NCI-H1105 treated with DMSO at 0.1 percent for 48 hours (cell line): ENCODE results near the gene CTIF.

Experiments
- DNase-seq: peaks from one replicate; lab custom pipeline; 2025; lab: John Stamatoyannopoulos, UW

CTIF gene

DNA sequence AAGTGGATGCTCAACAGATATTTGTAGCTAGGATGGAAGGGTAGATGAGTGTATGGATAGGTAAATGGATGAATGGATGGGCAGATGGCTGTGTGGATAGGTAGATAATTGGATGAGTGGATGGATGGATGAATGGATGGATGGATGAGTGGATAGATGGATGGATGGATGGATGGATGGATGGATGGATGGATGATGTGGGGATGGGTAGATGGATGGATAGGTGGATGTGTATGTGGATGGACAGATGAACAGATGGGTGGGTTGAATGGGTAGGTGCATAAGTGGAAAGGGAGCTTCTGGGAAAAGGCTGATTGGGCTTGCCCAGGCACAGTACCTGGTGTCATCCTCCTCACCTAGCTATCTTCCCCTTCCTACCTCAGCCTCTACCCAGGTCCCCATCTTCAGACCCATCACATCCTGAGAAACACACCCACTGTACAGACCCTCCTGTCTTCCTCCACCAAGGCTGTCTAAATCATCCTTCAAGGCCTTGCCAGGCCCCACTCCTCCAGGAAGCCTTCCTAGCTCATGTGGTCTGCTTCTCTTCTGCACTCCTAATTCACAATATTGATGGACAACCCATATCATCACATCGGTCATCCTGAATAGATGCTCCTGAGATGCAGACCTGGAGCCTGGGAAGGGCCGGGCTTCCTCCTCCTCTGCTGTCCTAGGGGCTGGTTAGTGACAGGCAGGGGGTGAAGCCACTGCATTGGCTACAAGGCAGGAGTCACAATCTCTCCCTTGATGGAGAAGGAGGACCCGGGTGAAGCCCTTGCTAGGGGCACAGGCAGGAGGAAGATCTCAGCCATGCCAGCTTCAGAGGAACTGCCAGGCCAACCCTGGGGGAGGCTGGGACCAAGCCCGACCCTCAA lies 362.6 kb downstream of the CTIF start:
- DNase-seq, result no peak

DNA sequence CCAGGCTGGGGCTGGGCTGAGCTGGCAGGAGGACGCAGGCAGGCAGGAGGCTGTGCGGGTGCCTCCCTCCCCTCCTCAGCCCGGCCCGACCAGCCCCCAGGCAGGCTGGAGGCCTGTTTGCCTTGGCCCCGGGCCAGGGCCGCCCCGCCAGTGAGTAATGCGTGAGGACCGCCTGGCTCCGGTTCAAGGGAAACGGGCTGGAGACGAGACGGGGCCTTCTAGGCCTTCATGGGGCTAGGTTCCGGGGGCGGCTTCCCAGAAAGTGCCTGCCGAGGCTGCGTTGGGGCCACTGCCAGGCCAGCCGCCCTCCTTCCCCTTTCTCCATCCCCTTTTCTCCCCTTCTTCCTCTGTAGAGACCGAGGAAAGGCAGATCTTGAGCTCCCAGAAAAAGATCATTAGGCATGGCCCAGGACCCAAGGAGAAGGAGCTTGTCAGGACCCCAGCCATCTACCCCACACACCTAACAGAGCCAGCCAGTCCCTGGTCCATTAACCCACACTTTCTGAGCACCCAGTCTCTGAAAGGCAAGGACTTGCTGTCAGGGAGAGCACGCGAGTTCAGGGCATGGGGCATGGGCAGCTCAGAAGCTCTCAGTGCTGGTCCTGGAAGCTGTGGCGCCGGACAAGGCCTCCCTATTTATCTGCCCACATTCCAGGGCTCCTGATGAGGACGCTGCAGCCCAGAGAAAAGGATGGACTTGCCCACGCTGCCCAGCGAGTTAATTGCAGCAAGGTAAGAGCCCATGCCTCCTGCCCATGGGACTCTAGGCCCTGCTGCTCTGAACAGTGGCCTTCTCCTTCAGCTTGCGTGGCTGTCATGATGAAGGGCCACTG lies 363.4 kb downstream of the CTIF start:
- DNase-seq, result peak; percentile 89

DNA sequence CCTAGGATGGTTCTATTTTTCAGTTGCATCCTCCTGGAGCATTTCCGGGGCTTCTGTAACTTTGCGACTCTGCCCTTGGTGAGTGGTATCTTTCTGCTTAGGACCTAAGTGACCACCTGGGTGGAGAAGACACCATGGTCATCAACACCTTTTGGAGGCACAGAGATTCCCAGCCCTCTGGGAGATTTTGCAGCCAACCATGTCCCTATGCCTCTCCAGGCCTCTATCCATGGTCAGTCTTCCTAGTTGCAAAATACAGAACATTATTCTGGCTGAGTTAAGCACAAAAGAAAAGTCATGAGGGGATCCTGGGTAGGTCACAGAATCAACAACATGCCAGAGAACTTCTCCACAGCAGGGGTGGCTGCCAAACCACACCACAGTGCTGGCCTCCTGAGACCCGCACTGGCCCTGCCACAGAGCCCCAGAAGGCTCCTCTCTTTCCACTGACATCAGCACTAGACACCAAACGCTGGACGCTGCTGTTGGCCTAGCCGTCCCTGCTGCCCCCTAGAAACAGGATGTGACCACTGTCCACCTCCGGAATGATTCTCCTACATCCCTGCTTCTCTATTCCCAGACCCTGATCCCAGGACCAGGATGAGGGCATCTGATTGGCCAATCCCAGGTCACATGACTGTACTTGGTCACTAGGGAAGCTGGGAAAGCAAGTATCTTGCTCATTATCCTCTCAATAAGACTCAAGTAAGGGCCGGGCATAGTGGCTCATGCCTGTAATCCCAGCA lies 364.2 kb downstream of the CTIF start:
- DNase-seq, result no peak

DNA sequence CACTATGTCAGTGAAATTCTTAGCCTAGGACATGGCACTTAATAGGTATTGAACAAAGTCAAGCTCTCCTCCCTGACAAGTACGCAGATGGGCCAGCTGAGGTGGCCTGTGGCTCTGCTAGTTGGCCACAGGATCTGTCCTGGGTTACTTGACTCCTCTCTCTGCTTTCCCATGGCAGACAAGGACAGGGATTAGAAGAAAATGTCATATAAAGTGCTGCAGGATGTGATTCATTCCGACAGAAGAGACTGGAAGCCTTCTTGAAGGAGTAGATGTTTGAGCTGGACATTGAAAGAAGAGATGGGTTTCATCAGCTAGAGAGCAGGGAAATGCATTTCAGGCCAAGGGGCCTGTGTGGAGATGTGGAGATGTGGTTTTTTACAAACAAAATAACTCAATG lies 365.3 kb downstream of the CTIF start:
- no peak for DNase-seq

DNA sequence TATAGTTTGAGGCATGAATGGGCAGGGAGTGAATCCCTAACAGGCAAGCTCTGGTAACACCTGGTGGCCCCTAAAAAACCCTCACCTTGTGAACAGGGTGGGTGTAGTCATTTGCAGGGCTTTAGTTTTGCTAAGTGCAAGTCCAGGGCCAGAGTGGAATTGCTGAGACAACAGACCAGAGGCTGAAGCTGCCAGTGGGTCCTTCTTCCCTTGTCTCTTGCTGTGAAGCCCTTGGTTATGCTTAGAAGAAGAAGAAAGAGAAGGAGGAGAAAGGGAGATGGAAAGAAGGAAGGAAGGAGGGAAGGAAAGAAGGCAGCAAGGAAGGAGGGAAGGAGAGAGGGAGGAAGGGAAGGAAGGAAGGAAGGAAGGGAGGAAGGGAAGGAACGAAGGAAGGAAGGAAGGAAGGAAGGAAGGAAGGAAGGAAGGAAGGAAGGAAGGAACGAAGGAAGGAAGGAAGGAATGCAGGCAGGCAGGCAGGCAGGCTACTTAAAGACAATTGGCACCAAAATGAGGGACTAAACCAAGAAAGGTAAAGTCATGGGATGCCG lies 366.1 kb downstream of the CTIF start:
- DNase-seq, result no peak

DNA sequence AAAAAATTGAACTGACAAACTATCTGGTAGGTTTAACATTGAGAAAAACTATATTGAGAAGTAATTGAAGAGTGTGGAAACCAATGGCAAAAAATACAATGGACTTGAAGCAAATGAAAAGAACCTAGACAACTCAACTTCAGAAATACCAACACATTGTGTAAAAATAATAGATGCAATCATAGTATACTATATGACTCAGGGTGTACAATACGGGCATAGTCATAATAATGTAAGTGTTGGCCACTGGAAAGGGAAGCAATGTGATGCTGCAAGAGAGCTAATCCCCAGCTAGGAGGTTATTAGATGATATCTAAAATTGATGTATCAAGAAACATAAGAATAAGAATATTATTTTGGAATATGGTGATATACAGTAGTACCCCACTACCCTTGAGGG lies 366.7 kb downstream of the CTIF start:
- no peak for DNase-seq

DNA sequence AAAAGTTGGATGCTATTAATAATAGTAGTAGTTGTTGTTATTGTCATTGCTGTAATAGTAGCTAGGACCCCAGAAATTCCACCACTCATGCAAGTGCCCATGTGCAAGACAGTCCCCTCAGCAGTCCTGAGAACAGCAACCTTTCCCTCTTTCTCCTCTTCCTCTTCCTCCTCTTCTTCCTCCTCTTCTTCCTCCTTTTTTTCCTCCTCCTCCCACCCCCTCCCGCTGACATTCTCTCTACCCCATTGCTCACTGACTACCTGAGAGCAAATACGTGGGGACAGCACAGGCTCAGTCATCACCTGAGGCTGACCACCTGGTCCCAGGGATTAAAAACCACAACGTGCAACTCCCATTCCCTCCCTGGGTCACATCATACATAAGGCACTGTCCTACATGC lies 370.1 kb downstream of the CTIF start:
- no peak for DNase-seq

DNA sequence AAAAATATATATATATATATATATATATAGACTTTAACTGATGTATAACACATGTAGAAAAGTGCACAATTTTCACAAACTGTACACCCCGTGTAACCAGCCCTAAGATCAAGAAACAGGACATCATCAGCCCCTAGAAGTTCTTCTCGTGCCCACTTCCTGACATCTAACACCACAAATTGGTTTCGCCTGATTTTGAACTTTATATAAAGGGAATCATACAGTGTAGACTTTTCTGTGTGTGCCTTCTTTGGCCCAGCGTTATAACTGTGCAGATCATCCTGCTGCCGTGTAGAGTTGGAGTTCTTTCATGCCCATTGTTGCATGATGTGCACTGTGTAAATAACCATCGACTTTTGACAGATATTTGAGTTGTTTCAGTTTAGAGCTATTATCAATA lies 370.9 kb downstream of the CTIF start:
- no peak for DNase-seq

DNA sequence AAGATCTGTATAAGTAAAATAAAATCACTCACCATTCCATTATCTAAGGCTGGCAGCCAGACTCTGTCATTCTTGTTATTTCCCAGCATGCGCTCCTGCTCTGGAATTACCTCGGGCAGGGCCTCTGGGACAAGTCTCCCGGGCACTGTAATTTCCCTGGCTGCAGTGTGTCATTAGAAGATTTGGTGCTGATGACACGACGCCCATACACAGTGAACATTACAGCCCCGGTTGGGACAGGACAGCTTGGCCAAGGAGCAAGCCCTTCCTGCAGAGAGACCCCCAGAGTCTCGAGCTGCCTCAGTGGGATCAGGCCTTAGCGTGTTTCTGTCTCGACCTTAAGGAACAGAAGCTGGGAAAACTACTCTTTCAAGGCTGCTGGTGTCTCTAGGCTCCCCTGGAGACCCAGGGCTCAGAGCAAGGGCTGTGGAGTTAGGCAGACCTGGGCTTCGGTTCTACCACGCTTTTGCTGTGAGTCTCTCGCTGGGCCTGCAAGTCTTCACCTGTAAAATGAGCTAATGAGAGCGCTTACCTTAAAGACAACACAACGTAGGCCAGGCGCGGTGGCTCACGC lies 372.2 kb downstream of the CTIF start:
- no peak for DNase-seq
